ENCODE data around the gene SYP.
A peak's percentile ranks its signal among the peaks of the same experiment; 100 is the strongest.

The SYP gene

GRCh38 chrX:49199906-49200771 lies at the start of gene SYP:
Gene SYP (minus strand): TSS chrX:49200193. CDS start chrX:49200186, 7 bp downstream.
- peak; percentile 53 for DNase-seq (ENCODE audit: low read depth)
- peak within 1 kb of the TSS; percentile 29 for H3K4me3 ChIP-seq (ENCODE audit: low read depth, low read length)

GRCh38 chrX:49249616-49250015 lies 49.6 kb upstream of the SYP start:
- no peak for DNase-seq (ENCODE audit: low read depth)
- H3K4me3 ChIP-seq (ENCODE audit: low read depth, low read length), result no peak overlapping the region

GRCh38 chrX:49249071-49249470 lies 49.1 kb upstream of the SYP start:
- no peak for DNase-seq (ENCODE audit: low read depth)

DNA sequence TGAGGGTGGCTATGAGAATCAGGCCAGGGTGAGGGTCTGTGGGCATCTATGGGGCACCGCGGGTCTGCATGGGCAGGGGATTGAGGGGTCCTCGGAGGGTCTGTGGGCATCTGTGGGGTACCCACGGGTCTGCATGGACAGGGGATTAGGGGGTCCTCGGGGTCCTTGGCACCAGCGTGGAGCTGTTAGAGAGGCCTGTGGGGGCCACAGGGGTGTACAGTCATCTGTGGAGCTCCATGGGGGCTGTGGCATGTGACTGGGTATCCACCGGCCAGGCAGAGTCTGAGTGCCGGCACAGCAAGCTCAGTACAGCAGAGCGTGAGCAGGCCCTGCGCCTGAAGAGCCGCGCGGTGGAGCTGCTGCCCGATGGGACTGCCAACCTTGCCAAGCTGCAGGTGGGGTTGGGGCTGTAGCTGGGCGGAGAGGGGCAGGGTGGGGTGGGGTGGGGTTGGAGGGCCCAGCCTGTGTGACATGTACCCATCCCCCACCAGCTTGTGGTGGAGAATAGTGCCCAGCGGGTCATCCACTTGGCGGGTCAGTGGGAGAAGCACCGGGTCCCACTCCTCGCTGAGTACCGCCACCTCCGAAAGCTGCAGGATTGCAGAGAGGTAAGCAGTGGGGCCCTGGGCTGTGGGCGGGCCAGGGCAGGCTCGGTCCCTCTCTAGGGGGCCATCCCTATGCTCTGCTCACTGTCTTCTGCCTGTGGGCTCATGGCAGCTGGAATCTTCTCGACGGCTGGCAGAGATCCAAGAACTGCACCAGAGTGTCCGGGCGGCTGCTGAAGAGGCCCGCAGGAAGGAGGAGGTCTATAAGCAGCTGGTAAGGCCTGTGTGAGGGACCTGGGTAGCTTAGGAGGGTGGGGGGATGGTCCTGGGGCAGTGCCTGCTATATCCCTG lies 48.2 kb upstream of the SYP start:
- DNase-seq (ENCODE audit: low read depth), result no peak

More at GRCh38 chrX:49249071-49249470, 49.1 kb upstream of the SYP start:
- no peak overlapping the region for H3K4me3 ChIP-seq (ENCODE audit: low read depth, low read length)

GRCh38 chrX:49247346-49247745 lies 47.4 kb upstream of the SYP start:
- DNase-seq (ENCODE audit: low read depth), result no peak
- no peak overlapping the region for H3K4me3 ChIP-seq (ENCODE audit: low read depth, low read length)

More for the DNA sequence above, 48.2 kb upstream of the SYP start:
- no peak overlapping the region for H3K4me3 ChIP-seq (ENCODE audit: low read depth, low read length)

- H3K4me3 ChIP-seq (ENCODE audit: low read depth, low read length), result no peak overlapping the region
- DNase-seq (ENCODE audit: low read depth), result no peak
These were observed 46.5 kb upstream of the SYP start for GRCh38 chrX:49246541-49246940.

- no peak overlapping the region for H3K4me3 ChIP-seq (ENCODE audit: low read depth, low read length)
- DNase-seq (ENCODE audit: low read depth), result no peak
These were observed 44.2 kb upstream of the SYP start for GRCh38 chrX:49244207-49244606.

DNA sequence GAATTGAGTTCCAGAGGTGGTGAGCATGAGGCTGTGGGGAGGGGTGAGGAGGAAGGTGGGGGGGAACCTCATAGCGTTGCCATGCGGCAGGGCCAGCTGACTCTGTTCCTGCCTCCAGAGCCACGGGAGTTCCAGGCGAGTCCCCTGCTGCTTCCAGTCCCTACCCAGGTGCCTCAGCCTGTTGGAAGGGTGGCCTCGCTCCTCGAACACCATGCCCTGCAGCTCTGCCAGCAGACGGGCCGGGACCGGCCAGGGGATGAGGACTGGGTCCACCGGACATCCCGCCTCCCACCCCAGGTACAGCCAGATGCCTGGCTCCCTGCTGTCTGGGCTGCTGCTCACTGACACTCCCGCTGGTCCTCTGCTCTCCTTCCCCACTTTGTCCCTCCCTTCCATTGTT lies 43.2 kb upstream of the SYP start:
- no peak for DNase-seq (ENCODE audit: low read depth)

DNA sequence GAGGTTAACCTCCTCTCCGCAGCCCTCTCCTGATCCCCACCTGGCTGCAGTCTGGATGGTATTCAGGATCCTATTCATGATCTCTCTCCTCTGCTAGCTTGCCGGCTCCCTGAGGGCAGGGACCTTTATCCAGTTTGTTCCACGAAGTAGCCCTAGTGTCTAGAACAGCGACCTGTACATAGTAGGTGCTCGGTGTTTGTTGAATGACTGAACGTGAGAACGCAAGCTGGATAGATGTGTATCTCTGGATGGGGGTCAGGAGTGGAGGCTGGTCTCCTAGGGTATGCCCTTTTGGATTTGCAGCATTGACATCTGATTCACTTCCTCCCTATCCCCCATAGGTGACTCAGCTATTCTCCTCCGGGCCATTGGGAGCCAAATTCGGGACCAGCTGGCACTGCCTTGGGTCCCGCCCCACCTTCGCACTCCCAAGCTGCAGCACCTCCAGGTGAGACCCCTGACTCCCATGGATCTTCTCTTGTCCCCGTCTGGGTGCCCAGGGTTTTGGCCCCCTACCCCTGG lies 42.6 kb upstream of the SYP start:
- H3K4me3 ChIP-seq (ENCODE audit: low read depth, low read length), result no peak overlapping the region
- DNase-seq (ENCODE audit: low read depth), result no peak

More for the DNA sequence above, 43.2 kb upstream of the SYP start:
- H3K4me3 ChIP-seq (ENCODE audit: low read depth, low read length), result no peak overlapping the region

DNA sequence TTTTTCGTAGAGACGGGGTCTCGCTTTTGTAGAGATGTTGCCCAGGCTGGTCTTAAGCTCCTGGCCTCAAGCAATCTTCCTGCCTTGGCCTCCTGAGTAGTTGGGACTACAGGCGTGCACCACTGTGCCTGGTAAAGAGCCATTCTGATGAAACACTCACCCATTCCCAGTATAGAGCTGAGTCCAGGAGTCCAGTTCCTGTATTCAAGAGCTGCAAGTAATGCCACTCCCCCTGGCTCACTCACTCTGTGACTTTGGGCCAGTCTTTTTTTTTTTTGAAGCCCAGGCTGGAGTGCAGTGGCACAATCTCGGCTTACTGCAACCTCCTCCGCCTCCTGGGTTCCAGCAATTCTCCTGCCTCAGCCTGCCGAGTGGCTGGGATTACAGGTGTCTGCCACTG lies 38.7 kb upstream of the SYP start:
- DNase-seq (ENCODE audit: low read depth), result no peak
- H3K4me3 ChIP-seq (ENCODE audit: low read depth, low read length), result no peak overlapping the region

- no peak for DNase-seq (ENCODE audit: low read depth)
- H3K4me3 ChIP-seq (ENCODE audit: low read depth, low read length), result no peak overlapping the region
These were observed 37.1 kb upstream of the SYP start for GRCh38 chrX:49237060-49237459.

GRCh38 chrX:49233887-49234555 lies 34.0 kb upstream of the SYP start:
- no peak overlapping the region for H3K4me3 ChIP-seq (ENCODE audit: low read depth, low read length)

GRCh38 chrX:49233176-49233575 lies 33.2 kb upstream of the SYP start, which contains the start of gene CACNA1F:
Gene CACNA1F (minus strand): TSS chrX:49233340. CDS start chrX:49233309, 31 bp downstream.
- DNase-seq (ENCODE audit: low read depth), result no peak
- no peak within 1 kb of the TSS for H3K4me3 ChIP-seq (ENCODE audit: low read depth, low read length)

More at GRCh38 chrX:49233887-49234555, 34.0 kb upstream of the SYP start:
- DNase-seq (ENCODE audit: low read depth), result no peak

GRCh38 chrX:49232525-49232924 lies 32.5 kb upstream of the SYP start:
- H3K4me3 ChIP-seq (ENCODE audit: low read depth, low read length), result no peak overlapping the region
- DNase-seq (ENCODE audit: low read depth), result no peak

GRCh38 chrX:49231333-49232000 lies 31.5 kb upstream of the SYP start:
- no peak overlapping the region for H3K4me3 ChIP-seq (ENCODE audit: low read depth, low read length)
- no peak for DNase-seq (ENCODE audit: low read depth)

DNA sequence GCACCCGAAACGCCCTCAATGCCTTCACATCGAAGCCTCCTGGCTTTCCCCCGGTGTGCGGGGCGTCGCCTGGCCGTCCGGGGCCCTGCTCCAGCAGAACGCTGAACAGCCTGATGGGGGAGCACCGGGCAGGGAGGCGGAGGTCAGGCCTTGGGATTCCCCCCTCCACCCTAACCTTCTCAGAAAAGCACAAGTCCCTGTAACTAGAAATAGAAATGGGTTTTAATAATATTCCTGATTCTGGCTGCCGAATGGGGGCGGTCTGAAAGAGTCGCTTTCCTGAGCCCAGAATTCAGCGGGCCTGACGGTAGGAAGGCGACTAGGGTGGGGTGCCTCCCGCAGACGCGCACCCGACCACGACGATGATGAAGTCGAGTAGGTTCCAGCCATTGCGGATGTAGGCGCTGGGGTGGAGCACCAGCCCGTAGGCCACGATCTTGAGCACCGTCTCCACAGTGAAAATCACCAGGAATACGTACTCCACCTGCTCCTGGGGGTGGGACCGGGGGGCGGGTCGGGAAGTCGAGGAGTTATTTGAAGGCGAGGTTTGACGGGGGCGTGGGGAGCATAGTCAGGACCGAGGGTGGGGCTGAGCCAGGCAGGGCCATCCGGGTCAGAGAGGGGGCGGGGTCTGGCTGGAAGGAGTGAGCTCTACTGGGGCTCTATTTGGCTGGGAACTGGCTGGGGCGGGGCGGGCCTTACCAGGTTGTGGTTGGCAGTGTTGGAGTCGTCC lies 30.7 kb upstream of the SYP start:
- H3K4me3 ChIP-seq (ENCODE audit: low read depth, low read length), result peak overlapping the region; percentile 11
- no peak for DNase-seq (ENCODE audit: low read depth)

- no peak for DNase-seq (ENCODE audit: low read depth)
- H3K4me3 ChIP-seq (ENCODE audit: low read depth, low read length), result no peak overlapping the region
These were observed 28.2 kb upstream of the SYP start for GRCh38 chrX:49228185-49228584.

DNA sequence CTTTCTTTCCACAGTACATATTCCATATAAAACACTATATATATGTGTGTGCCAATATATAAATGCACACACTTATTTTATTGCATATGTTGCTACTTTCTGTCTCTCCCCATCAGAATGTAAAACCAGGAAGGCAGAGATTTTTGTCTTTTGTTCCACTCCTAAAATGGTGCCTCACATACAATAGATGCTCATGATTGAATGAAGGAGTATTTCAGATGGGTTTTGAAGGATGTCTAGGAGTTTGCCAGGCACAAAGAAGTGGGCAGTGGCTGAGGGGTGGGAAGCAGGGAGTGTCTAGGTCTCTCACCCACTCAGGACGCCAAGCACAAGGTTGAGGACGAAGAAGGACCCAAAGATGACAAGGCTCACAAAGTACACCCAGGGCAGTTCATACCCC lies 27.7 kb upstream of the SYP start:
- H3K4me3 ChIP-seq (ENCODE audit: low read depth, low read length), result no peak overlapping the region
- DNase-seq (ENCODE audit: low read depth), result no peak

Data from skeletal muscle cell (primary cell).